Ecto neural progenitor cell (in vitro differentiated cells): ENCODE data around the gene GRPEL2.

ENCODE experiments used
- DNase-seq: peaks from one replicate; pipeline ENCODE4 v3.0.0-alpha.2; 2018; ENCODE audit warnings: low spot score

Gene GRPEL2

DNA sequence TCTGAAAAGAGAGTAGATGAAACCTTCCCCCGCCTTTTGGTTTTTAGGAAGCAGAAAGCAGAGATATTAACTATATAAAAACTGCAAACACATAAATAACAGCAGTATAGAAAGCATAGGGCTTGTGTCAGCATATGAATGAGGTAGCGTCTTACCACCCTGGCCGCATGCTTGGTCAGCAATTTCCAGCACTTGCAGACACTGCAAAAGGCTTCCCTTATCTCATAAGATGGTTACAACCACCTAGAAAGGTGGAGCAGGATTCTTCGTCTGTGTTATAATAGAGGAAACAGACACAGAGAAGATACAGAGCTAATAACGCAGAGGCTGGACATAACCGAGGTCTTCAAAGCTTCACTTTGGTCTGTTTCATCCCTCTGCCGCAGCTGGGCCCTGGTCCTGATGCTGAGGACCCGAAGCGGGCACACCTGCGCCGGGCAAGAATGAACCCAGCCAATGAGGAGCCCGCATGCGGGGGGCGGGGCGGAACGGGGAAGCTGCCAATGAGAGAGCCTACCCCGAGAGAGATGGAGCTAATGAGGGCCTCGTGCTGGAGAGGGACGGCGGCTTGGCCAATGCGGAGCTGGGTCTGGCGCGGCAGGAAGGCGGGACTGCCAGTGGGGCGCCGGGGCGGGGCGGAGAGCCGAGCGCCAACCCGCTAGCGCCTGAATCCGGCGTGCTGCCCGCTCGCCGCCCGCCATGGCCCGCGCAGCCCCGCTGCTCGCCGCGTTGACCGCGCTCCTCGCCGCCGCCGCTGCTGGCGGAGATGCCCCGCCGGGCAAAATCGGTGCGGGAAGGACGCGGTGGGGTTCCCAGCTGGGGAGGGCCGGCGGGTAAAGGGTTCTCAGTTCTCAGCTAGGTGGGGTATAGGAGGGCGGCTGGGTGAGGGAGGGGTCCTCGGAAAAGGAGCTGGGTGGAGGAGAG, 12.3 kb downstream of the GRPEL2 start, which contains the start of gene PCYOX1L:
Gene PCYOX1L (plus strand): TSS at position 677 of the 924 bp plus-strand sequence. CDS start 23 bp downstream, at position 700.
- DNase-seq: peak; percentile 96

GRCh38 chr5:149358294-149358651, 13.0 kb downstream of the GRPEL2 start:
- no peak for DNase-seq

GRCh38 chr5:149358868-149359495, 13.7 kb downstream of the GRPEL2 start:
- no peak for DNase-seq

GRCh38 chr5:149360272-149360671, 15.0 kb downstream of the GRPEL2 start:
- no peak for DNase-seq

DNA sequence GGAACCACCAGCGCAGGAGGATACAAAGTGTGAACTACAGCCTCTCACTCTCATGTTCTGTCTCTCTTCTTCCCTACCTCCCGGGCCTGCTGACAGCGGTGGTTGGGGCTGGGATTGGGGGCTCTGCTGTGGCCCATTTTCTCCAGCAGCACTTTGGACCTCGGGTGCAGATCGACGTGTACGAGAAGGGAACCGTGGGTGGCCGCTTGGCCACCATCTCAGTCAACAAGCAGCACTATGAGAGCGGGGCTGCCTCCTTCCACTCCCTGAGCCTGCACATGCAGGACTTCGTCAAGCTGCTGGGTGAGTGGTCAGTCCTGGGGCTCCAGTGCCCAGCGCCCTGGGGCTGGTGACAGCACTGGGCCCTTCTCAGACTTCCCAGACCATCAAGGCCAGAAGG, 17.2 kb downstream of the GRPEL2 start:
- DNase-seq: no peak

- DNase-seq: no peak
These were observed 18.1 kb downstream of the GRPEL2 start for GRCh38 chr5:149363358-149363757.

- no peak for DNase-seq
These were observed 18.6 kb downstream of the GRPEL2 start for GRCh38 chr5:149363936-149364335.

DNA sequence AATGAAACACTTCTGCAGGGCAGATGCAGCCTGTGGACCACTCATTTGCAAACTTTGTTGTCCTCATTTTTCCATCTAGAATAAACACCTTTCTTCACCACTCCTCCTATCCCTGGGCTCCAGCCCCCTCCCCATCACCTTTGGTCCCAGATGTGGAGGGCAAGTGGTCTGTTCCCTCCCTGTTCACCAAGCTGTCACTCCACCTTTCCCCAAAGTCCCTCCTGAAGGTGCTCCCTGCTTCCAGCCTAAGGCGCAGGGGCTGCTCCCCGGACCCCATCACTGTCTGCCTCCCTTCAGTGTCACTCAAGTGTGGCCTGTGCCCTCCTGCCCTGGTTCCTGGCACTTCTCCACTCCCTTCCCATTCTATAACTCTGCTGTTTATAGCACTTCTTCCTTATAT, 19.4 kb downstream of the GRPEL2 start:
- DNase-seq: no peak

GRCh38 chr5:149365418-149365817, 20.1 kb downstream of the GRPEL2 start:
- DNase-seq: no peak

GRCh38 chr5:149366169-149366729, 20.9 kb downstream of the GRPEL2 start:
- no peak for DNase-seq

GRCh38 chr5:149367249-149367971, 22.1 kb downstream of the GRPEL2 start:
- DNase-seq: peak; percentile 87

- no peak for DNase-seq
These were observed 22.8 kb downstream of the GRPEL2 start for GRCh38 chr5:149367972-149368645.

DNA sequence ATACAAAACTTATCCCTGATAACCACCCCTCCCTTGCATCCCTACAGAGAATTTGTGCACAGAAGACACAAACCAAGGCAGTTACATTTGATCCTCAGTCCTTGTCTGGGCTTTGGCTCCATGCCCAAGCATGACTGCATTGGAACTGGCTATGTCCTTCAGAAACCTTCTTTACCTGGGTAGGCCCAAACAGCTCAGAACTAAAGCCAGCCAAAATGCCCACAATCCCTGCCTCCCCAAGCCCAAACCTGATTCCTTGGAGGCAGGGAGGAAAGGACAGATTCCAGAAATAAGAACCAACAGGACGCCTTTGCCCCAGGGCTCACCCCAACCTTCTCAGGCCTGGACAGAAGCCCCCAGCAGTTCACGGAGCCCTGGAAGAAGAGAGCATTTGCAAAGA, 25.6 kb downstream of the GRPEL2 start:
- DNase-seq: no peak

DNA sequence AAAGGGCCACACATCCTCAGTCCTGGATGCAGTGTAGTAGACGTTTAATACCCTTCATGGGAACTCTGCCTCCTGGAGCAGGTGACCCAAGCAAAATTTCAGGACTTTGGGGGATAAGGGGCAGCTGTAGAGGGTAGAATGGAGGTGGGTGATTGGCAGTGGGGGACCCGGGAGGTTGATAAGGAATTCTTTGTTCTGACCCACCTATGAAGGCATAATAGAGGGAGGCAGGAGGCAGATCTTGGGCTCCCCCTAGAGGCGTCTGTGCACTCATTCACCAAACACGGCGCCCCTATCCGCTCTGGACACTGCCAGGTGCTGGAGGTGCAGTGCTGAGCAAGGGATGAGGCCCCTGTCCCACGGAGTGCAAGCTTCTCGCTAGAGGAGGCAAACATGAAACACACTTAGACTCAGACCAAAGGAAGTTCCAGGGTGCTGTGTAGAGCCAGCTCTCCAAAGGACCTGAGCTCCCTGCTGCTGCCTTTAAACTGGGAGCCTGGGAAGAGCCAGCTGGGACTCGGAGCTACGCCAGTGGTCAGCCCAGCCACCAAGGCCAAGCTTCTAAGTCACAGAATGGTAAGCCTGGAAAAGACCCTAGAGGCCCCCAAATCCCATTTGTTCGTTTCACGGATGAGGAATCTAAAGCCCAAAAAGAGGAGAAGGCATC, 26.1 kb downstream of the GRPEL2 start:
- DNase-seq: peak; percentile 73

GRCh38 chr5:149372076-149372795, 26.9 kb downstream of the GRPEL2 start:
- DNase-seq: no peak

DNA sequence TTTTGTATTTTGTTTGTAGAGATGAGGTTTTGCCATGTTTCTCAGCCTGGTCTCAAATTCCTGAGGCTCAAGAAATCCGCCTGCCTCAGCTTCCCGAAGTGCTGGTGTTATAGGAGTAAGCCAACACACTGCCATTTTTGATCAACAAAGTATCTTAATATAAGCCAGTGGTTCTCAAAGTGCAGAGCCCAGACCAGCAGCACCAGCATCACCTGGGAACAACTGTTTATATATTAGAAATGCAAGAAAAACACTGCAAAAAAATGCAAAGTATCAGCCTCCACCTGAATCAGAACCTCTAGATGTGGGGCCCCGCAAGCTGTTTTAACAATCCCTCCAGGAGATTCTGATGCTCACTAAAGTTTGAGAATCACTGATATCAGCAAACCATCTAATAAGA, 27.6 kb downstream of the GRPEL2 start:
- DNase-seq: no peak

- no peak for DNase-seq
These were observed 29.0 kb downstream of the GRPEL2 start for GRCh38 chr5:149374303-149374702.

- no peak for DNase-seq
These were observed 29.5 kb downstream of the GRPEL2 start for GRCh38 chr5:149374801-149375200.

DNA sequence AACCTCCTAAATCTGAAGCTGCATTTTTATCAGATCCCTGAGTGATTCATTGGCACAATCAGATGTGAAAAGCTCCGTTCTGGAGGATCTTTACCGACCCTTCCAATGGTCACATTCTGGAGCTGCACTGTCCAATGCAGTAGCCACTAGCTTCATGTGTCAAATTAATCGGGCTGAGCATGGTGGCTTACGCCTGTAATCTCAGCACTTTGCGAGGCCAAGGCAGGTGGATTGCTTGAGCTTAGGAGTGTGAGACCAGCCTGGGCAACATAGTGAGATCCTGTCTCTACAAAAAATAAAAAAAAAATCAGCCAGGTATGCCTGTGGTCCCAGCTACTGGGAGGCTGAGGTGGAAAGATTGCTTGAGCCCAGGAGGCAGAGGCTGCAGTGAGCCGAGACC, 30.1 kb downstream of the GRPEL2 start:
- no peak for DNase-seq

DNA sequence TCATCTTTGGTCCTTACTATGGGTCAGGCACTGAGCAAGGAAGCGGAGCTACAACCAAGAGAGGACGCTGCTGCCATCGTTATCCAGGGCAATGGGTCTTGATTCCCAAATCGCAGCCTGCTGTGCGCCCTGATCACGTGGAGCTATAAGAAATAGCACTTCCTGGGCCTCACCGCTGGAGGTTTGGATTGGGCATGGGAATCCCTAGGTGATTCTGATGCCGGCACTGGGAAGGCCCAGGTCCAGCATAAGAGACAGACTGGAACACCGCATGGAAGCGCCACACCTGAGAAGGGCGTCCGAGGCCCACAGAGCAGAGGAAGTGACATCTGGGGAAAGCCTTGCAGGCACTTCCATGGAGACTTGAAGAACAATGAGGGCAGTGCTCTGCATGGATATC, 30.8 kb downstream of the GRPEL2 start:
- no peak for DNase-seq
